Activated naive CD4-positive, alpha-beta T cell (primary cell): Measurements from ENCODE around the gene TMBIM4.

Source experiments
- DNase-seq, 4 experiments: peaks; one replicate each; lab custom pipeline; 2025; lab: John Stamatoyannopoulos, UW

Gene TMBIM4

GRCh38 chr12:66092559-66093269, 77.1 kb downstream of the TMBIM4 start:
- no peak for DNase-seq

- no peak for DNase-seq
These were observed 79.6 kb downstream of the TMBIM4 start for GRCh38 chr12:66090157-66090556.

- DNase-seq: peak in 3 of 4 experiments; percentile 2 to 16 (median 6)
These were observed 82.3 kb downstream of the TMBIM4 start for GRCh38 chr12:66087365-66087943.

GRCh38 chr12:66085998-66086397, 83.8 kb downstream of the TMBIM4 start:
- DNase-seq: no peak
